SU-DHL-6 (cell line): Measurements from ENCODE around the gene ZDHHC6.
"Not testable (repeated sequence)": the region's sequence is repeated elsewhere in the genome, so short reads cannot be mapped to it uniquely, and the experiment has no call there.

Source experiments
- H2AFZ ChIP-seq: fragments of 200-600 bp; sonication (generic); 2 replicates; pipeline ENCODE4 v1.6.1; 2014; ENCODE audit warnings: low read depth, mild to moderate bottlenecking, moderate library complexity, mixed read lengths, antibody characterized with exemption, low read length; ENCODE audit not compliant: severe bottlenecking
- H3F3A ChIP-seq: fragments of 200-600 bp; shearing (Covaris generic); 2 replicates; pipeline ENCODE4 v1.6.0; 2016; ENCODE audit warnings: antibody characterized with exemption, mild to moderate bottlenecking; ENCODE audit not compliant: insufficient read depth
- H3K27ac ChIP-seq: fragments of 200-600 bp; sonication (generic); 2 replicates; pipeline ENCODE4 v1.5.1; 2016; ENCODE audit warnings: low read depth, mild to moderate bottlenecking, low read length, moderate library complexity, mixed read lengths
- H3K27me3 ChIP-seq: fragments of 200-600 bp; sonication (generic), shearing (Covaris generic); 2 replicates; pipeline ENCODE4 v1.6.0; 2014; ENCODE audit warnings: mild to moderate bottlenecking, low read length
- H3K36me3 ChIP-seq: fragments of 200-600 bp; sonication (generic); 2 replicates; pipeline ENCODE4 v1.6.1; 2014; ENCODE audit warnings: mild to moderate bottlenecking, low read length, mixed read lengths
- H3K4me2 ChIP-seq: fragments of 300-600, 200-600 bp; shearing (Covaris generic), sonication (generic); 2 replicates; pipeline ENCODE4 v1.6.0; 2014; ENCODE audit warnings: low read length, low read depth, mild to moderate bottlenecking; ENCODE audit not compliant: poor library complexity, severe bottlenecking
- H3K4me3 ChIP-seq: fragments of 200-600 bp; sonication (generic); 2 replicates; pipeline ENCODE4 v1.5.1; 2014; ENCODE audit warnings: antibody characterized with exemption, low read length, mild to moderate bottlenecking, mixed read lengths; ENCODE audit not compliant: insufficient read depth, poor library complexity, severe bottlenecking
- H3K79me2 ChIP-seq: fragments of 200-600 bp; sonication (generic); 2 replicates; pipeline ENCODE4 v1.6.1; 2014; ENCODE audit warnings: mild to moderate bottlenecking, low read length, moderate library complexity; ENCODE audit not compliant: insufficient read depth
- H3K9ac ChIP-seq: fragments of 200-600 bp; sonication (generic); 2 replicates; pipeline ENCODE4 v1.7.0; 2014; ENCODE audit warnings: mild to moderate bottlenecking, low read length
- H3K9me2 ChIP-seq: fragments of 200-600 bp; sonication (generic); replicated peaks from 2 replicates; pipeline ENCODE4 v1.6.1; 2014; ENCODE audit warnings: low read length; ENCODE audit not compliant: insufficient read depth
- H3K9me3 ChIP-seq: fragments of 200-600 bp; sonication (generic); 2 replicates; pipeline ENCODE4 v1.6.1; 2014; ENCODE audit warnings: low read length, mixed read lengths; ENCODE audit not compliant: insufficient read depth
- H4K20me1 ChIP-seq: fragments of 200-600 bp; sonication (generic); 2 replicates; pipeline ENCODE4 v1.6.1; 2014; ENCODE audit warnings: low read depth, mild to moderate bottlenecking, antibody characterized with exemption, low read length, moderate library complexity, mixed read lengths
- CTCF ChIP-seq: fragments of 200-600 bp; sonication (generic); IDR thresholded peaks from one replicate; pipeline ENCODE4 v1.5.1; 2017; ENCODE audit warnings: antibody characterized with exemption, mild to moderate bottlenecking, low read length, moderate library complexity; ENCODE audit not compliant: insufficient read depth, poor library complexity, severe bottlenecking
- EZH2phosphoT487 ChIP-seq: fragments of 200-600 bp; sonication (generic), shearing (Covaris generic); conservative IDR thresholded peaks from 2 replicates; pipeline ENCODE4 v1.6.1; 2018; ENCODE audit warnings: mild to moderate bottlenecking, antibody characterized with exemption, low read length, moderate library complexity, mixed read lengths

ZDHHC6 gene

GRCh38 chr10:112389271-112389822, 57.4 kb downstream of the ZDHHC6 start:
- H3K4me2 ChIP-seq = no peak overlapping the region

GRCh38 chr10:112388548-112388947, 58.2 kb downstream of the ZDHHC6 start:
- Histone ChIP-seq H3K9ac (no peak overlapping the region), H3K4me2 (no peak overlapping the region)

More at GRCh38 chr10:112389271-112389822, 57.4 kb downstream of the ZDHHC6 start:
- Histone ChIP-seq H3K4me3 (no peak overlapping the region), H3K9me2 (no peaks in the 10 kb centered on the region), H3K79me2 (peaks cover 15% of the 10 kb centered on the region), H3K9ac (no peak overlapping the region), H3F3A (no peaks in the 10 kb centered on the region), H3K27ac (no peak overlapping the region), H4K20me1 (no peaks in the 10 kb centered on the region), H3K36me3 (no peaks in the 10 kb centered on the region), H3K27me3 (no peaks in the 10 kb centered on the region), H2AFZ (no peak overlapping the region), H3K9me3 (no peaks in the 10 kb centered on the region)
- TF ChIP-seq EZH2phosphoT487 (no peak), CTCF (no peak)

GRCh38 chr10:112388056-112388455, 58.7 kb downstream of the ZDHHC6 start:
- H3K9me3 ChIP-seq, H3K4me3 ChIP-seq, H3F3A ChIP-seq, H4K20me1 ChIP-seq, H3K9ac ChIP-seq, H3K27ac ChIP-seq, H2AFZ ChIP-seq, H3K9me2 ChIP-seq, H3K4me2 ChIP-seq, H3K36me3 ChIP-seq, H3K27me3 ChIP-seq: not testable (repeated sequence)
- peaks cover 11% of the 10 kb centered on the region for H3K79me2 ChIP-seq

More at GRCh38 chr10:112388548-112388947, 58.2 kb downstream of the ZDHHC6 start:
- H3K27ac ChIP-seq = no peak overlapping the region
- TF ChIP-seq EZH2phosphoT487 (no peak), CTCF (no peak)
- H4K20me1 ChIP-seq = no peaks in the 10 kb centered on the region
- no peak overlapping the region for H2AFZ ChIP-seq
- peaks cover 15% of the 10 kb centered on the region for H3K79me2 ChIP-seq
- no peaks in the 10 kb centered on the region for H3K27me3 ChIP-seq
- no peaks in the 10 kb centered on the region for H3K9me3 ChIP-seq
- no peaks in the 10 kb centered on the region for H3K9me2 ChIP-seq
- no peak overlapping the region for H3K4me3 ChIP-seq
- H3K36me3 ChIP-seq = no peaks in the 10 kb centered on the region
- H3F3A ChIP-seq = no peaks in the 10 kb centered on the region

- H3K4me2 ChIP-seq = no peak overlapping the region
- peaks cover 9% of the 10 kb centered on the region; the same call in 1 of the 2 replicates for H3K79me2 ChIP-seq
- H3K27me3 ChIP-seq = no peaks in the 10 kb centered on the region
- H3K27ac ChIP-seq = no peak overlapping the region
- H3K36me3 ChIP-seq = no peaks in the 10 kb centered on the region
- TF ChIP-seq EZH2phosphoT487 (no peak), CTCF (no peak)
- H3K9me3 ChIP-seq = no peaks in the 10 kb centered on the region
- no peak overlapping the region for H3K9ac ChIP-seq
- no peak overlapping the region for H2AFZ ChIP-seq
- no peaks in the 10 kb centered on the region for H3K9me2 ChIP-seq
- H3K4me3 ChIP-seq = no peak overlapping the region
- H3F3A ChIP-seq = no peaks in the 10 kb centered on the region
- H4K20me1 ChIP-seq = no peaks in the 10 kb centered on the region
These were observed 61.5 kb downstream of the ZDHHC6 start for GRCh38 chr10:112385201-112385600.
